K562 (cell line): ENCODE results near the gene FOXO4. TPM values are rescaled to one million over a fixed set of nuclear protein-coding genes. Genes with fewer than 3 reads are reported as not detected.

Source experiments
- CBFA2T2 ChIP-seq: fragments of 450-650 bp; conservative IDR thresholded peaks from 2 replicates; pipeline ENCODE4 v1.6.1; 2017; ENCODE audit warnings: mild to moderate bottlenecking
- CBX5 ChIP-seq: IDR thresholded peaks from 2 replicates; pipeline ENCODE4 v1.6.1; 2014; ENCODE audit warnings: low read depth, borderline replicate concordance
- KDM4B ChIP-seq, 2 experiments: fragments of 450-650 bp in 1 of 2; sonication (generic) in 1 of 2; IDR thresholded peaks; 2 replicates each; pipeline ENCODE4 v1.6.1; 2016 to 2017; ENCODE audit warnings: borderline replicate concordance in 2 of 2, antibody characterized with exemption in 1 of 2, low read depth in 1 of 2, mild to moderate bottlenecking in 1 of 2
- MIER1 ChIP-seq: fragments of 450-650 bp; IDR thresholded peaks from 2 replicates; pipeline ENCODE4 v1.6.1; 2016; ENCODE audit warnings: antibody characterized with exemption, mild to moderate bottlenecking, low read depth
- NFYB ChIP-seq: IDR thresholded peaks from 2 replicates; pipeline ENCODE4 v1.6.1; 2011; ENCODE audit warnings: mild to moderate bottlenecking, moderate library complexity; ENCODE audit not compliant: insufficient read length; ENCODE audit errors: extremely low read depth
- PHTF2 ChIP-seq: fragments of 250-450 bp; sonication (Bioruptor Pico); IDR thresholded peaks from 2 replicates; pipeline ENCODE4 v1.5.0; 2021; ENCODE audit warnings: mild to moderate bottlenecking
- RBM14 ChIP-seq: fragments of 200-400 bp; formaldehyde crosslinking; IDR thresholded peaks from 2 replicates; pipeline ENCODE4 v1.6.1; 2018; ENCODE audit warnings: low read depth, mild to moderate bottlenecking, low read length, moderate library complexity, borderline replicate concordance; ENCODE audit not compliant: insufficient read depth
- RBM22 ChIP-seq: fragments of 200-400 bp; formaldehyde crosslinking; IDR thresholded peaks from 2 replicates; pipeline ENCODE4 v1.6.1; 2018; ENCODE audit warnings: low read length, low read depth; ENCODE audit not compliant: poor library complexity, severe bottlenecking
- SLC30A9 ChIP-seq: fragments of 250-450 bp; sonication (Bioruptor Pico); IDR thresholded peaks from 2 replicates; pipeline ENCODE4 v1.8.0; 2022; ENCODE audit warnings: mild to moderate bottlenecking, moderate library complexity
- TAL1 ChIP-seq: fragments of 450-650 bp; IDR thresholded peaks from 2 replicates; pipeline ENCODE4 v1.6.1; 2016; ENCODE audit warnings: mild to moderate bottlenecking
- TRIM28 ChIP-seq: fragments of 450-650 bp; IDR thresholded peaks from 2 replicates; pipeline ENCODE4 v1.6.1; 2017
- ZNF184 ChIP-seq: sonication (generic); formaldehyde crosslinking; IDR thresholded peaks from 2 replicates; pipeline ENCODE4 v1.5.0; 2020; ENCODE audit warnings: missing genetic modification reagents
- ZNF76 ChIP-seq: fragments of 250-450 bp; sonication (Bioruptor Pico); IDR thresholded peaks from 2 replicates; pipeline ENCODE4 v1.4.0; 2020; ENCODE audit warnings: mild to moderate bottlenecking, moderate library complexity, borderline replicate concordance
- polyA plus RNA-seq, 8 experiments: library from polyadenylated mRNA; depleted of rRNA in 4 of 8; stranded (reverse) in 5 of 8; unstranded in 3 of 8; fragments of >200 nt; fragmentation: Nextera tagmentation in 2 of 8; fragmentation: Illumina TruSeq in 1 of 8; extraction: Ambion mirVana in 2 of 8; extraction: Trizol in 1 of 8; gene quantifications; 2 replicates each; pipeline versions ENCODE4 v1.2.1 to v1.2.3, GENCODE V29; 2011 to 2014; ENCODE audit warnings: inconsistent platforms in 1 of 8, missing spikeins in 1 of 8
- total RNA-seq, 7 experiments: library from RNA; depleted of rRNA in 6 of 7; stranded (reverse); fragments of >200 nt in 6 of 7; fragmentation: Illumina TruSeq in 2 of 7; extraction: Trizol in 2 of 7; gene quantifications; 2 replicates each; pipeline versions ENCODE4 v1.2.1 to v1.2.3, GENCODE V29; 2011 to 2021; ENCODE audit warnings: low replicate concordance in 1 of 7
- TF ChIP-seq, protein P1 (sequence below), 2 experiments: IDR thresholded peaks; 2 replicates each; pipeline ENCODE4 v1.6.1; 2012; ENCODE audit warnings: improper control_type of control experiment in 2 of 2, low read depth in 2 of 2, low read length in 2 of 2, borderline replicate concordance in 1 of 2
- TF ChIP-seq, protein P2 (sequence below): sonication (generic); formaldehyde crosslinking; IDR thresholded peaks from 2 replicates; pipeline ENCODE4 v1.8.1; 2023; ENCODE audit warnings: mild to moderate bottlenecking, missing genetic modification reagents
- TF ChIP-seq, protein P3 (sequence below): fragments of 450-650 bp; IDR thresholded peaks from 2 replicates; pipeline ENCODE4 v1.7.0; 2016; ENCODE audit warnings: borderline replicate concordance
- TF ChIP-seq, protein P4 (sequence below), 3 experiments: fragments of 200-800 bp in 1 of 3; fragments of 250-450 bp in 1 of 3; fragments of 450-650 bp in 1 of 3; sonication (Bioruptor Pico) in 1 of 3; sonication (Bioruptor generic) in 1 of 3; formaldehyde crosslinking in 1 of 3; IDR thresholded peaks; 2 replicates each; pipeline versions ENCODE4 v1.6.1 to v1.8.0; 2016 to 2022; ENCODE audit warnings: mild to moderate bottlenecking in 2 of 3, missing genetic modification characterization in 2 of 3, missing compliant biosample characterization in 1 of 3, moderate library complexity in 1 of 3

FOXO4 gene
- total and polyA plus RNA-seq, 9 of the 15 experiments (the other 6 are each of a cell fraction or from before 2014, with no cell fraction given) = 0.13 to 26.6 (median 8.5) TPM

DNA sequence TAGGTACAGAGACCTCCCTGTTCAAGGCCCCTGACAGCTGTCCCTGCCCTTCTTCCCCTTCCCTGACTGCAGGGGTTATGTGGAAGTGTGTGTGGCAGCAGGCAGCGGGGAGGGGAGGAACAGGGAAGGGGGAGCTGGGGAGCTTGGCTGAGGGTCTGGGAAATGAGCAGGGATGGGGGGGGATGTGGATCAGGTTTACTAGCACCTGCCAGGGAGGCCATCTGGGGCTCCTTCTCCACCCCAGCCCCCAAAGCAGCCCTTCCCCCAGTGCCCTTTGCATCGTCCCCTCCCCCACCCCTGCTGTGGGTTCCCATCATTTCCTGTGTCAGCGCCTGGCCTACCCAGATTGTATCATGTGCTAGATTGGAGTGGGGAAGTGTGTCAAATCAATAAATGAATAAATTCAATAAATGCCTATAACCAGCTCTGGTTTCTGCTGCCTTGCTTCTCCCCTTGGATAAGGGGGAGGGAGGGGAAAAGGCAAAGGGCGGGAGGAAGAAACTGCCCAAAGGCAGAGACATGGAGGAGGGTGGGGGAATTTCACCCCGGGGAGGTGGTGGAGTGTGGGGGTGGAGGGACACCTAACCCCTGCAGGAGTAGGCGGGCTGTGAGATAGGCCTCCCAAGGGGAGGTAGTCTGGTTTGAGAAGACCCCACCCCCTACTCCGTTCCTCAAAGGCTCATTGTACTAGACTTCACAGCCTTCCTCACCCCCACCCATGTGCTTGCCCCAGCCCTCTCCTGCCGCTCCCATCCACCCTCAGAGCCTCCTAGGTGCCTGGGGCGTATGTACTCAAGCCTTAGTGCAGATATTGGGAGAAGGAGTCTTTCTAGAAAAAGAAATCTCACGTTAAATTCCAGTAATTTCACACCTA, 7.7 kb downstream of the FOXO4 start (continued):
- TF ChIP-seq, protein P1, sequence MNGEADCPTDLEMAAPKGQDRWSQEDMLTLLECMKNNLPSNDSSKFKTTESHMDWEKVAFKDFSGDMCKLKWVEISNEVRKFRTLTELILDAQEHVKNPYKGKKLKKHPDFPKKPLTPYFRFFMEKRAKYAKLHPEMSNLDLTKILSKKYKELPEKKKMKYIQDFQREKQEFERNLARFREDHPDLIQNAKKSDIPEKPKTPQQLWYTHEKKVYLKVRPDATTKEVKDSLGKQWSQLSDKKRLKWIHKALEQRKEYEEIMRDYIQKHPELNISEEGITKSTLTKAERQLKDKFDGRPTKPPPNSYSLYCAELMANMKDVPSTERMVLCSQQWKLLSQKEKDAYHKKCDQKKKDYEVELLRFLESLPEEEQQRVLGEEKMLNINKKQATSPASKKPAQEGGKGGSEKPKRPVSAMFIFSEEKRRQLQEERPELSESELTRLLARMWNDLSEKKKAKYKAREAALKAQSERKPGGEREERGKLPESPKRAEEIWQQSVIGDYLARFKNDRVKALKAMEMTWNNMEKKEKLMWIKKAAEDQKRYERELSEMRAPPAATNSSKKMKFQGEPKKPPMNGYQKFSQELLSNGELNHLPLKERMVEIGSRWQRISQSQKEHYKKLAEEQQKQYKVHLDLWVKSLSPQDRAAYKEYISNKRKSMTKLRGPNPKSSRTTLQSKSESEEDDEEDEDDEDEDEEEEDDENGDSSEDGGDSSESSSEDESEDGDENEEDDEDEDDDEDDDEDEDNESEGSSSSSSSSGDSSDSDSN (IDR thresholded peaks at IDR 0.05; ENCODE audit: borderline replicate concordance in 1 of 2, low read depth in 2 of 2, low read length in 2 of 2) = no peak
- TF ChIP-seq NFYB (no peak), CBX5 (no peak), CBFA2T2 (peak; percentile 51), SLC30A9 (CRISPR knock-in tag) (no peak), TAL1 (peak; percentile 20; the same call in 1 of the 2 replicates), RBM22 (no peak), PHTF2 (CRISPR knock-in tag) (no peak), RBM14 (no peak), KDM4B (IDR thresholded peaks at IDR 0.05; ENCODE audit: borderline replicate concordance in 2 of 2, low read depth in 1 of 2) (no peak), MIER1 (no peak), ZNF184 (no peak), TRIM28 (no peak), ZNF76 (CRISPR knock-in tag) (no peak)
- TF ChIP-seq, protein P2, sequence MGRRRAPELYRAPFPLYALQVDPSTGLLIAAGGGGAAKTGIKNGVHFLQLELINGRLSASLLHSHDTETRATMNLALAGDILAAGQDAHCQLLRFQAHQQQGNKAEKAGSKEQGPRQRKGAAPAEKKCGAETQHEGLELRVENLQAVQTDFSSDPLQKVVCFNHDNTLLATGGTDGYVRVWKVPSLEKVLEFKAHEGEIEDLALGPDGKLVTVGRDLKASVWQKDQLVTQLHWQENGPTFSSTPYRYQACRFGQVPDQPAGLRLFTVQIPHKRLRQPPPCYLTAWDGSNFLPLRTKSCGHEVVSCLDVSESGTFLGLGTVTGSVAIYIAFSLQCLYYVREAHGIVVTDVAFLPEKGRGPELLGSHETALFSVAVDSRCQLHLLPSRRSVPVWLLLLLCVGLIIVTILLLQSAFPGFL = no peak
- TF ChIP-seq, protein P3, sequence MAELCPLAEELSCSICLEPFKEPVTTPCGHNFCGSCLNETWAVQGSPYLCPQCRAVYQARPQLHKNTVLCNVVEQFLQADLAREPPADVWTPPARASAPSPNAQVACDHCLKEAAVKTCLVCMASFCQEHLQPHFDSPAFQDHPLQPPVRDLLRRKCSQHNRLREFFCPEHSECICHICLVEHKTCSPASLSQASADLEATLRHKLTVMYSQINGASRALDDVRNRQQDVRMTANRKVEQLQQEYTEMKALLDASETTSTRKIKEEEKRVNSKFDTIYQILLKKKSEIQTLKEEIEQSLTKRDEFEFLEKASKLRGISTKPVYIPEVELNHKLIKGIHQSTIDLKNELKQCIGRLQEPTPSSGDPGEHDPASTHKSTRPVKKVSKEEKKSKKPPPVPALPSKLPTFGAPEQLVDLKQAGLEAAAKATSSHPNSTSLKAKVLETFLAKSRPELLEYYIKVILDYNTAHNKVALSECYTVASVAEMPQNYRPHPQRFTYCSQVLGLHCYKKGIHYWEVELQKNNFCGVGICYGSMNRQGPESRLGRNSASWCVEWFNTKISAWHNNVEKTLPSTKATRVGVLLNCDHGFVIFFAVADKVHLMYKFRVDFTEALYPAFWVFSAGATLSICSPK = no peak
- TF ChIP-seq, protein P4, sequence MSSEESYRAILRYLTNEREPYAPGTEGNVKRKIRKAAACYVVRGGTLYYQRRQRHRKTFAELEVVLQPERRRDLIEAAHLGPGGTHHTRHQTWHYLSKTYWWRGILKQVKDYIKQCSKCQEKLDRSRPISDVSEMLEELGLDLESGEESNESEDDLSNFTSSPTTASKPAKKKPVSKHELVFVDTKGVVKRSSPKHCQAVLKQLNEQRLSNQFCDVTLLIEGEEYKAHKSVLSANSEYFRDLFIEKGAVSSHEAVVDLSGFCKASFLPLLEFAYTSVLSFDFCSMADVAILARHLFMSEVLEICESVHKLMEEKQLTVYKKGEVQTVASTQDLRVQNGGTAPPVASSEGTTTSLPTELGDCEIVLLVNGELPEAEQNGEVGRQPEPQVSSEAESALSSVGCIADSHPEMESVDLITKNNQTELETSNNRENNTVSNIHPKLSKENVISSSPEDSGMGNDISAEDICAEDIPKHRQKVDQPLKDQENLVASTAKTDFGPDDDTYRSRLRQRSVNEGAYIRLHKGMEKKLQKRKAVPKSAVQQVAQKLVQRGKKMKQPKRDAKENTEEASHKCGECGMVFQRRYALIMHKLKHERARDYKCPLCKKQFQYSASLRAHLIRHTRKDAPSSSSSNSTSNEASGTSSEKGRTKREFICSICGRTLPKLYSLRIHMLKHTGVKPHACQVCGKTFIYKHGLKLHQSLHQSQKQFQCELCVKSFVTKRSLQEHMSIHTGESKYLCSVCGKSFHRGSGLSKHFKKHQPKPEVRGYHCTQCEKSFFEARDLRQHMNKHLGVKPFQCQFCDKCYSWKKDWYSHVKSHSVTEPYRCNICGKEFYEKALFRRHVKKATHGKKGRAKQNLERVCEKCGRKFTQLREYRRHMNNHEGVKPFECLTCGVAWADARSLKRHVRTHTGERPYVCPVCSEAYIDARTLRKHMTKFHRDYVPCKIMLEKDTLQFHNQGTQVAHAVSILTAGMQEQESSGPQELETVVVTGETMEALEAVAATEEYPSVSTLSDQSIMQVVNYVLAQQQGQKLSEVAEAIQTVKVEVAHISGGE (CRISPR knock-in tag; IDR thresholded peaks at IDR 0.05) = no peak
